Esophagus squamous epithelium (tissue), 5 donors: ENCODE results near the gene HOXC13. TPM values are rescaled to one million over a fixed set of nuclear protein-coding genes. Genes with fewer than 3 reads are reported as not detected.

Experiments
- DNase-seq: peaks from one replicate; lab custom pipeline; 2025; lab: John Stamatoyannopoulos, UW
- H3K27ac ChIP-seq, 4 donors: fragments of 200-600 bp; sonication (generic); one replicate each; pipeline ENCODE4 v1.5.1; 2016 to 2019; ENCODE audit warnings: mild to moderate bottlenecking in 1 of 4
- H3K27me3 ChIP-seq, 4 donors: fragments of 200-600 bp; sonication (generic); 1 replicate in 3 of 4; 2 replicates in 1 of 4; pipeline versions ENCODE4 v1.5.1 to v1.6.0; 2017 to 2021; ENCODE audit warnings: antibody characterized with exemption in 1 of 4
- H3K36me3 ChIP-seq, 3 donors: fragments of 200-600 bp; sonication (generic); one replicate each; pipeline ENCODE4 v1.5.1; 2016 to 2019
- H3K4me1 ChIP-seq, 3 donors: fragments of 200-600 bp; sonication (generic); one replicate each; pipeline ENCODE4 v1.5.1; 2017 to 2019
- H3K4me3 ChIP-seq, 4 donors: fragments of 200-600 bp; sonication (generic); 1 replicate in 3 of 4; 2 replicates in 1 of 4; pipeline ENCODE4 v1.5.1; 2016 to 2019; ENCODE audit warnings: mild to moderate bottlenecking in 2 of 4, moderate library complexity in 1 of 4
- H3K9me3 ChIP-seq, 3 donors: fragments of 200-600 bp; sonication (generic); one replicate each; pipeline ENCODE4 v1.5.1; 2016 to 2019
- CTCF ChIP-seq, 6 experiments: fragments of 450-650 bp in 4 of 6; fragments of 200-600 bp in 2 of 6; sonication (generic) in 2 of 6; IDR thresholded peaks; one replicate each; pipeline ENCODE4 v1.5.1; 2016 to 2019; ENCODE audit warnings: antibody characterized with exemption in 6 of 6, mild to moderate bottlenecking in 4 of 6, moderate library complexity in 4 of 6
- POLR2A ChIP-seq, 4 donors: fragments of 450-650 bp; IDR thresholded peaks; one replicate each; pipeline ENCODE4 v1.6.1; 2017; ENCODE audit warnings: antibody characterized with exemption in 4 of 4, mild to moderate bottlenecking in 4 of 4, moderate library complexity in 3 of 4
- WGBS, 2 donors: methylation state at CpG; one replicate each; pipeline ENCODE4 v1.1.5; 2018; 5-methylcytosine and 5-hydroxymethylcytosine counted together
- intact Hi-C: fragments of 100-400 bp; cut with DNase I; formaldehyde crosslinking; loops from one replicate; pipeline ENCODE4 v1.15.0; 2022
- total RNA-seq, 4 donors: library from RNA; depleted of rRNA; stranded (reverse); fragments of >200 nt; gene quantifications; one replicate each; pipeline ENCODE4 v1.1.0, GENCODE V29; 2016
- donor health status: DM: yes; HTN: yes; CAD: no.

HOXC13 gene
- total RNA-seq, 4 donors from 2014 or later: 0.83 TPM; not detected in 3

- DNase-seq: no peak
These were observed 11.8 kb downstream of the HOXC13 start for GRCh38 chr12:53950437-53950773.

GRCh38 chr12:53950789-53951576, 12.4 kb downstream of the HOXC13 start:
- Histone ChIP-seq H3K9me3 (no peaks in the 10 kb centered on the region), H3K27ac (no peak overlapping the region), H3K27me3 (peaks cover 60 to 100% (median 71%) of the 10 kb centered on the region in 4 donors), H3K36me3 (no peaks in the 10 kb centered on the region), H3K4me3 (no peak overlapping the region), H3K4me1 (peaks cover 5 to 36% (median 5%) of the 10 kb centered on the region in 3 donors)
- no peak for DNase-seq
- 0 to 6% methylated on average over 3 to 24 of the region's 34 CpGs for WGBS, 2 donors
- TF ChIP-seq POLR2A (IDR thresholded peaks at IDR 0.05) (no peak), CTCF (IDR thresholded peaks at IDR 0.05) (no peak)
- intact Hi-C loops: no loop called here

More at GRCh38 chr12:53950437-53950773, 11.8 kb downstream of the HOXC13 start:
- WGBS, 2 donors: 0 to 30% methylated on average over 5 to 7 of the region's 10 CpGs
- Histone ChIP-seq H3K36me3 (no peaks in the 10 kb centered on the region), H3K4me3 (no peak overlapping the region), H3K27ac (no peak overlapping the region), H3K9me3 (no peaks in the 10 kb centered on the region), H3K27me3 (peaks cover 58 to 100% (median 70%) of the 10 kb centered on the region in 4 donors), H3K4me1 (peaks cover under 1 to 32% (median 5%) of the 10 kb centered on the region in 3 donors)
- intact Hi-C loops: no loop called here
- no peak for TF ChIP-seq POLR2A (IDR thresholded peaks at IDR 0.05)
- no peak for TF ChIP-seq CTCF (IDR thresholded peaks at IDR 0.05)

GRCh38 chr12:53951577-53952334, 13.1 kb downstream of the HOXC13 start:
- Histone ChIP-seq H3K4me1 (peaks cover 5 to 44% (median 5%) of the 10 kb centered on the region in 3 donors), H3K27me3 (peaks cover 60 to 100% (median 73%) of the 10 kb centered on the region in 4 donors), H3K4me3 (no peak overlapping the region), H3K36me3 (no peaks in the 10 kb centered on the region), H3K9me3 (no peaks in the 10 kb centered on the region), H3K27ac (no peak overlapping the region)
- no peak for DNase-seq
- 5 to 13% methylated on average over 4 to 21 of the region's 47 CpGs for WGBS, 2 donors
- intact Hi-C loops: no loop called here
- no peak for TF ChIP-seq POLR2A (IDR thresholded peaks at IDR 0.05)
- TF ChIP-seq CTCF (IDR thresholded peaks at IDR 0.05): no peak

- TF ChIP-seq CTCF (IDR thresholded peaks at IDR 0.05): no peak
- TF ChIP-seq POLR2A (IDR thresholded peaks at IDR 0.05): no peak
- no peak for DNase-seq
- no peaks in the 10 kb centered on the region for H3K9me3 ChIP-seq
- peaks cover 60 to 100% (median 73%) of the 10 kb centered on the region in 4 donors for H3K27me3 ChIP-seq
- H3K27ac ChIP-seq: no peak overlapping the region
- peaks cover 5 to 48% (median 5%) of the 10 kb centered on the region in 3 donors for H3K4me1 ChIP-seq
- intact Hi-C loops: no loop called here
- H3K4me3 ChIP-seq: no peak overlapping the region
- H3K36me3 ChIP-seq: no peaks in the 10 kb centered on the region
- 0 to 8% methylated on average over 2 to 5 of the region's 13 CpGs for WGBS, 2 donors
These were observed 13.7 kb downstream of the HOXC13 start for GRCh38 chr12:53952335-53952694.
